HepG2 (cell line): ENCODE data around the gene TF. TPM values are rescaled to one million over a fixed set of nuclear protein-coding genes. Genes with fewer than 3 reads are reported as not detected.

Source experiments
- BHLHE40 ChIP-seq: IDR thresholded peaks from 2 replicates; pipeline ENCODE4 v1.6.1; 2011; ENCODE audit warnings: low read length, improper control_type of control experiment
- CCAR2 ChIP-seq: fragments of 200-400 bp; formaldehyde crosslinking; optimal IDR thresholded peaks from 2 replicates; pipeline ENCODE3; 2018; ENCODE audit warnings: low read depth, mild to moderate bottlenecking, low read length, moderate library complexity
- GMEB1 ChIP-seq: sonication (generic); formaldehyde crosslinking; IDR thresholded peaks from 2 replicates; pipeline ENCODE4 v1.5.1; 2020; ENCODE audit warnings: missing genetic modification reagents, mild to moderate bottlenecking, borderline replicate concordance
- IKZF4 ChIP-seq: sonication (generic); formaldehyde crosslinking; IDR thresholded peaks from 2 replicates; pipeline ENCODE4 v1.5.1; 2020; ENCODE audit warnings: borderline replicate concordance, mild to moderate bottlenecking, low read depth, missing genetic modification reagents; ENCODE audit errors: not compliant biosample characterization
- IKZF5 ChIP-seq: IDR thresholded peaks from 2 replicates; pipeline ENCODE4 v1.6.1; 2018; ENCODE audit warnings: missing genetic modification reagents, mild to moderate bottlenecking, missing compliant biosample characterization
- ISL2 ChIP-seq: sonication (generic); formaldehyde crosslinking; IDR thresholded peaks from 2 replicates; pipeline ENCODE4 v1.5.0; 2020; ENCODE audit warnings: missing genetic modification reagents
- NCOA5 ChIP-seq: sonication (generic); formaldehyde crosslinking; IDR thresholded peaks from 2 replicates; pipeline ENCODE4 v1.4.0; 2020; ENCODE audit warnings: missing genetic modification reagents
- NR1H2 ChIP-seq: sonication (generic); formaldehyde crosslinking; IDR thresholded peaks from 2 replicates; pipeline ENCODE4 v1.8.1; 2022; ENCODE audit warnings: low read depth, missing genetic modification reagents, borderline replicate concordance
- PLRG1 ChIP-seq: fragments of 450-650 bp; conservative IDR thresholded peaks from 2 replicates; pipeline ENCODE4 v1.6.1; 2016
- PREB ChIP-seq: sonication (generic); formaldehyde crosslinking; IDR thresholded peaks from 2 replicates; pipeline ENCODE4 v1.4.0; 2020; ENCODE audit warnings: missing genetic modification reagents
- REPIN1 ChIP-seq: sonication (generic); formaldehyde crosslinking; IDR thresholded peaks from 2 replicates; pipeline ENCODE4 v1.8.0; 2022; ENCODE audit warnings: missing genetic modification reagents, low read depth, mild to moderate bottlenecking, borderline replicate concordance
- RNF2 ChIP-seq: fragments of 450-650 bp; conservative IDR thresholded peaks from 2 replicates; pipeline ENCODE4 v1.6.1; 2016; ENCODE audit warnings: low read depth
- SMAD3 ChIP-seq: sonication (generic); formaldehyde crosslinking; IDR thresholded peaks from 2 replicates; pipeline ENCODE4 v1.4.0; 2020; ENCODE audit warnings: missing genetic modification reagents
- SRY ChIP-seq: sonication (generic); formaldehyde crosslinking; IDR thresholded peaks from 2 replicates; pipeline ENCODE4 v1.8.0; 2022; ENCODE audit warnings: mild to moderate bottlenecking, missing genetic modification reagents
- SSRP1 ChIP-seq: IDR thresholded peaks from 2 replicates; pipeline ENCODE4 v1.6.1; 2016; ENCODE audit warnings: control low read depth
- TP53 ChIP-seq: sonication (generic); formaldehyde crosslinking; conservative IDR thresholded peaks from 2 replicates; pipeline ENCODE4 v1.4.0; 2020; ENCODE audit warnings: missing genetic modification reagents
- UBTF ChIP-seq: sonication (generic); formaldehyde crosslinking; IDR thresholded peaks from 2 replicates; pipeline ENCODE4 v1.4.0; 2020; ENCODE audit warnings: mild to moderate bottlenecking, missing genetic modification reagents
- ZBTB25 ChIP-seq: IDR thresholded peaks from 2 replicates; pipeline ENCODE4 v1.6.1; 2018; ENCODE audit warnings: missing genetic modification reagents
- ZNF24 ChIP-seq: fragments of 450-650 bp; IDR thresholded peaks from 2 replicates; pipeline ENCODE4 v1.6.1; 2017; ENCODE audit warnings: antibody characterized with exemption, mild to moderate bottlenecking
- ZNF737 ChIP-seq: sonication (generic); formaldehyde crosslinking; IDR thresholded peaks from 2 replicates; pipeline ENCODE4 v1.5.0; 2020; ENCODE audit warnings: missing genetic modification reagents, mild to moderate bottlenecking, borderline replicate concordance
- ZNF780A ChIP-seq: sonication (generic); formaldehyde crosslinking; IDR thresholded peaks from 2 replicates; pipeline ENCODE4 v1.8.0; 2022; ENCODE audit warnings: mild to moderate bottlenecking, missing genetic modification reagents, moderate library complexity
- ZSCAN29 ChIP-seq: sonication (generic); formaldehyde crosslinking; conservative IDR thresholded peaks from 2 replicates; pipeline ENCODE4 v1.4.0; 2020; ENCODE audit warnings: mild to moderate bottlenecking, missing genetic modification reagents
- polyA plus RNA-seq, 8 experiments: library from polyadenylated mRNA; depleted of rRNA in 3 of 8; stranded (reverse) in 7 of 8; unstranded in 1 of 8; fragments of >200 nt; fragmentation: Illumina TruSeq in 4 of 8; extraction: Trizol in 4 of 8; gene quantifications; 2 replicates each; pipeline versions ENCODE4 v1.2.1 to v1.2.3, GENCODE V29; 2011 to 2016; ENCODE audit warnings: low read depth in 4 of 8, missing spikeins in 1 of 8, mixed read lengths in 1 of 8; ENCODE audit not compliant: insufficient read depth in 1 of 8
- total RNA-seq, 5 experiments: library from RNA; depleted of rRNA; stranded (reverse); fragments of >200 nt; fragmentation: Illumina TruSeq; extraction: Trizol; gene quantifications; 2 replicates each; pipeline ENCODE4 v1.2.3, GENCODE V29; 2016; ENCODE audit warnings: low read depth in 1 of 5

The TF gene
- total and polyA plus RNA-seq, 2 of the 13 experiments (the other 11 are each of a cell fraction or from before 2014, with no cell fraction given) = 10,074 to 11,821 TPM

GRCh38 chr3:133745981-133746711 lies at the start of gene TF (continued):
- TF ChIP-seq NR1H2 (CRISPR knock-in tag) (peak; percentile 49; the same call in 1 of the 2 replicates), GMEB1 (CRISPR knock-in tag) (peak; percentile 74; the same call in 1 of the 2 replicates), IKZF4 (CRISPR knock-in tag) (peak; percentile 87), PLRG1 (no peak), PREB (no peak), RNF2 (peak; percentile 62; the same call in 1 of the 2 replicates), ZSCAN29 (CRISPR knock-in tag) (peak; percentile 94), UBTF (CRISPR knock-in tag) (peak; percentile 97), ZBTB25 (CRISPR knock-in tag) (peak; percentile 64), ZNF24 (peak; percentile 24; the same call in 1 of the 2 replicates), NCOA5 (peak; percentile 83; the same call in 1 of the 2 replicates), CCAR2 (no peak), SRY (peak; percentile 90; the same call in 1 of the 2 replicates), ZNF780A (0 out of 2 replicates have a peak, but pooled peaks have one; percentile 75), BHLHE40 (peak; percentile 64; the same call in 1 of the 2 replicates), ISL2 (peak; percentile 95), TP53 (peak; percentile 93; the same call in 1 of the 2 replicates), SSRP1 (CRISPR knock-in tag) (no peak), REPIN1 (CRISPR knock-in tag) (peak; percentile 98), ZNF737 (CRISPR knock-in tag) (0 out of 2 replicates have a peak, but pooled peaks have one; percentile 50), IKZF5 (CRISPR knock-in tag) (peak; percentile 88), SMAD3 (CRISPR knock-in tag) (peak; percentile 94)
